GM18499 (cell line): ENCODE measurements around the gene COL11A1.
"Not testable (repeated sequence)": the region's sequence is repeated elsewhere in the genome, so short reads cannot be mapped to it uniquely, and the experiment has no call there.

Experiments used
- ATAC-seq: cut with Tn5 transposase; IDR thresholded peaks from one replicate; pipeline ENCODE4 v1.9.1; 2021; ENCODE audit warnings: moderate number of reproducible peaks; ENCODE audit not compliant: insufficient read depth, unreplicated experiment

COL11A1 gene

DNA sequence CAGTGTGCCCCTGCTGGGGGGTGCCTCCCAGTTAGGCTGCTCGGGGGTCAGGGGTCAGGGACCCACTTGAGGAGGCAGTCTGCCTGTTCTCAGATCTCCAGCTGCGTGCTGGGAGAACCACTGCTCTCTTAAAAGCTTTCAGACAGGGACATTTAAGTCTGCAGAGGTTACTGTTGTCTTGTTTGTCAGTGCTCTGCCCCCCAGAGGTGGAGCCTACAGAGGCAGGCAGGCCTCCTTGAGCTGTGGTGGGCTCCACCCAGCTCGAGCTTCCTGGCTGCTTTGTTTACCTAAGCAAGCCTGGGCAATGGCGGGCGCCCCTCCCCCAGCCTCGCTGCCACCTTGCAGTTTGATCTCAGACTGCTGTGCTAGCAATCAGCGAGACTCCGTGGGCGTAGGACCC, 175.0 kb downstream of the COL11A1 start:
- ATAC-seq, result not testable (repeated sequence)

DNA sequence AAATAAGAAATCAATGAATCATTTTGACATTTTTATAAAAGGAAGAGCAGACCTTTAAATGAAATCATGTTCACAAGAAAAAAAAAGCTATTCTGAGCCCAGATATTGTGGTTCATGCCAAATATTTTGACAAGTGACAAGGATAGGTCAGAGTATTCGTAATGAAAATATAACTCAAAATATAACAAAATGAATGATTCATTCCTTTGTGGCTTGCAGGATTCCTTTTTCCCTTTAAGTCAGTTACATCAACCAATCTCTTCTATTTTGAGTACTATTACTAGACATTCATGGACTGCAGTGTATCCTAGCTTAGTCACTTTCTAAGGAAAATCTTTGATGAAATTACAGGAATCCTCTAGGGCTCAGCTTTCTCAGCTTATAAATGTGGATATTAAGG, 188.7 kb downstream of the COL11A1 start:
- ATAC-seq, result no peak

DNA sequence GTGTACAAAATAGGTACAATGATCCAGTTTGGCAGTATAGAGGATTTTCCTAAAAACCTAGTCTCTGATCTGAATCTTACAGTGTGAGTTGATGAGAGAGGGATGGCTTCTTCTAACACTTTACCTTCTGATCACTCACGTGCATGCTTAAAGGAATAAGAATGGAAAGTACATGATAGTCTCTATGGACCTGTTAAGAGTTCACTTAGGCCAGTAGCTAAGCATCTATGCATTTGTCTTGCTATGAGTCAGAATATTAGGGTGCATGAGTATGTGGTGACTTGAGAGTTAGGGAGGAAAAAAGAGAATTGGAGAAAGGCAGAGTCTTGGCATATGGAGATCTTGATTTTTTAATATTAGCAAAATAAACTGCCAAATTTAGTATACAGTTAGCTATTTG, 206.3 kb downstream of the COL11A1 start:
- no peak for ATAC-seq

DNA sequence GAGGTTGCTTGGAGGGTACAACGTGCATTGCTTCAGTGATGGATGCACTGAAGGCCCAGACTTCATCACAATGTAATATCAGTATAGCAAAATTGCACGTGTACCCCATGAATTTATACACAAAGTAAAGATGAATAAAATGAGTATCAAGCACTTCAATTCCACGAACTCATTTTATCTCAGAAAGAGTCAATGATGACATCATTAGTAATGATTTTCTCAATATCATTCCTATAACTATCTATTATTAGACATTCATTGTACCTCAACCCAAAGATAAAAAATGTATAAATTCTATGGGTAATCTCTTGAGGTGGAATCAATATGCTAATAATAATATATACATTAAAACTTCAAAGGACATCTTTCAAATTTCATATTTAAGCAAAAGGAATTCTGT, 208.4 kb downstream of the COL11A1 start:
- no peak for ATAC-seq

DNA sequence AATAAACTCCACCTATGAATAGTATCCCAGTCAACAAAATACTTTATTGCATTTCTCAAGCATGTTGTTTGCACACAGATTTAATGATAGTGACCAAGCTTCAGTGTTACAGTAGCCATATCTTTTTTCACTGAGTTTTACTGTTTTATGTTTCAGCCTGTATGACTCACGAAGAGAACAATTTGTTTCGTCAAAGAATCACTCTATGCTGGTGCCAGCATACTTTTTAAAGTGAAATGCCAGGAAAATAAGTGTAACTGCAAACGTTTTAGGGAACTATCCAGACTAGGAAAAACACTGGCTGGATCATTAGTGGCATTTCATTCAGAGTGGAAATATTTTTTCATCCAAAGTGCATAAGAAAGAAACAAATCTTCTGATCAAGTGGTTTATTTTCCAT, 210.8 kb downstream of the COL11A1 start:
- ATAC-seq, result no peak

DNA sequence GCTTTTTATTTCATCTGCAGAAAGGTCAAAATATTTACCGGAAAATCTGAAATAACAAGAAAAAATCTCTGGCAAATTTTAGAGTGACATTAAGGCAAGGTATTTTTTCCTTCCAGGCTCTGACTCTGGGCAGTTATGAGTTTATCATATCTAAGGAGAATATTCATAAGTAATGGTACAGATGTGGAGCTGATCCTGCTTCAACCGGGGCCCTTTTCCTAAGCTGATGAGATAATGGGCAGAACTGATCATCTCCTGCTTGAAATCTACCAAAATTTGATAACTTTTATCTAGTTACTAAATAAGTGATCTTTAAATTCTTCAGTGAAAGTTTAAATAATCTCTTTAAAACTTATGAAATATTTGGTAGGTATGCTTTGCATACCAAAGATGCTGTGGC, 211.6 kb downstream of the COL11A1 start:
- no peak for ATAC-seq

DNA sequence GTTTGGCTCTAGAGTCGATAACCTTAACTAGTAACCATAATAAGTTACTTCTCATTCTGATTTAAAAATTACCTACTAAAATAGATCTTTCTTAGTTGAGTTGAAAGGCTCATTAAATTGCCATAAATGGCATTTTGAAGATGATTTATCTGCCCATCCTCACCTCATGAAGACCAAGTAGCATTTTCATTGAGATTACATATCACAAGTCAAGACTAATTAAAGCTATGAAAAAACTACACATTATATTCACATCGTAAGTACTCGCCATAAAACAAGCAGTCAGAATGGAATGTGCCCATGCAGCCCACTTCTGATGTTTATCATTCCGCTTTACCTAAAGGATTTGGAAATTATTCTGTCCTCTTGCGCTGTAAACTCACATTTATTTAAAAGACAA, 212.0 kb downstream of the COL11A1 start:
- no peak for ATAC-seq

DNA sequence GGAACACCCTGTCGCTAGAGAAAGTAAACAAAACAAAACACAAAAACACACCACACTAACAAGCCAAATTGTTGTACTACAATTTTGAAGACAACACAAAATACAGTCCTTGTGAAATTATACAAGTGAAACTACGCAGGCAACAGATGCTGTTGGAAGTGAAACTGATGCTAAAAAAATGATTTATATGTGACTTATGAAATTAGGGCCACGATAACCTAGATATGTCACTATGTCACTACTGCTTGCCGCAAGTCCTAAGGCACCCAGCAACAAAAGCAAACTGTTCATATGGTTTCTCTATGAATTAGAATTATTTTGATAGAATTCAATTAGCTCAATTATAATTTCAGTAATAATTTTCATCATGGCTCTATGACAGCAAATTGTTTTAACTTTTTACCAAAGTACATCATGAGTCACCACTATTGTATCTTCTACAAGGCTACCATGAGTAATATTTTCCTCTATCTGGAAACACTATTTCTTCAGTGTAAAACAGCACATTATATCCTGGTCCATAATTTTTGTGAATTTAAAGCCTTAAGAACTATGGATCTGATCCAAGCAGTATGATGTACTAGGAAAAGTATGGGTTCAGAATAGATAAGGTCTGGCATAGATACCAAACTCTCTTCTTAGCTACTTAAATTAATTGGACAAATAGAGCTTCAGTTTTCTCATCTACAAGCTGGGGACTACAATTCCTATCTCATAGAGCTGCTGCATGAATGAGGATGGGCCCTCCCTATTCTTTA, 216.3 kb downstream of the COL11A1 start:
- ATAC-seq, result no peak

DNA sequence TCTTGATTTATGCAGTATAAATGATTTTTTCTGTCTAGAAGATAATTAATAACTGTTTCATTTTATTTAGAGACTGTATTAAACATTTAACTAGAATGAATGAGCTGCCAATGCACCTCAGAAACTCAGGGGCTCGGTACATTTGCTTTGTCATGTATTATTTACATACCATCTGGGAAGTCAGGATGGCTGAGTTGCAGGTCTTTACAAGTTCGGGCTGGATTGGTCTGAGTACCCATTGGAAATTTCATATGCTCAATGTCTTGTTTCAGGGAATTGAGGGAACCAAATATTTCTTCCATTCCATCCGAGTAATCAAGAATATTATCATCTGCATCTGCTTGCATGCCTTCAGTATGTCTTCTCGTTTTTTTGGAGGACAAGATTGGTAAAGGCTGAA, 221.7 kb downstream of the COL11A1 start:
- ATAC-seq, result no peak

DNA sequence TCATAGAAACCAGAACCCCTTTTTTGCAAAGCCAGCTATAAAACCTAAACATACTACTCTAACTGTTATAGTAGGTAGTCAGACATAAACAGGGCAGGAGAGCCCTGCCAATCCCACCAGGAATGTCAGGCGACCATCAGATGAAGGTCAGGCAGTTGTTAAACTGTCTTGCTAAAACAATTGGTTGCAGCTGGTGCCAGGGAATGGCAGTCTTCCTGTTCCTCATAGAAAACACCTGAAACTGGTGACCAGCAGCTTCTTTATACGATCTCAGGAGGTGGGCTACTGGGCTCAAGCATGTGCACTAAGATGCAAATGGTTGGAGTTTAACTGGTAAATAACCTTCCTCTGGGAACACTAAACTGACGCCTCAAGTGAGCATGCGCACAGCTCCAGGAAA, 224.1 kb downstream of the COL11A1 start:
- ATAC-seq, result no peak

DNA sequence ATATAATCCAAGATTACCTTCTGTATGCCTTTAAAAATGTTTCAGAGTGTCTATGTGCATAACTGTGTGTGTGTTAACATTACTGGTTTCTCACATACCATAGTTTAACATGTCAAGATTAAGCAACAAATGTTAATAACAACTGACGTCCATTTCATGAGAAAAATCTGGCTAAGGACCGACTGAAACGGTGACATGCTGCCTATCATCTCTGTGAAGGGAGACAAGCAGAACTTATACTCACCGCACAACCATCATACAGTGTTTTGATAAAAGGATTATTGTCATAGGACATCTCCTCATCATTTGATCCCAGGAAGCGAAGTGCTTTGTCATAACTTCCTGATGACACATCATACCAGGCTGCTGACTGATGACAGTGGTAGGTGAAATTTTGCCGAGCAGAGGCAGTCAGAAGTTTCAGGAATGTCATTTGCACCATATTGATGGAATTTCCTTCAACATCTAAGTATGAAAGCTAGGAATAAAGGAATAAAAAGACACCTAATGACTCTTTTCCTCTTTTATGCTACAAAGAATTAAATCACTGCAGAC, 228.8 kb downstream of the COL11A1 start:
- no peak for ATAC-seq

DNA sequence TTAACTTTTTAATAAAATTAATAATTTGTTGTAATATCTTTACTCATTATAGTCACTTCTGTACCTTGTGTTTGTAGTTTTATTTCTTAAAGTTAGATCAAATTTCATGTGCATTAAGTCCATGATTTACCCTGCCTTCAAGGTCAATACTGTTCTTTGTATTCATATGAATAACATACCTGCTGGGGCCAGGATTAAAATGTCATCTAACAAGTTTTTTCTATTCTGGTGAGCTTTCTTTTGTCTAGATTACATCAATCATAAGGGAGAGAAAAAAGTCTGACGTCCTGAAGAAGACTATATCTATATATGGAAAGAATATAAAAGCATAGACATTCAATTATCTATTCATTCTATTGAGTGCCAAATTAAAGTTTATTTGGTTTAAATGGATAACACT, 232.6 kb downstream of the COL11A1 start:
- no peak for ATAC-seq

DNA sequence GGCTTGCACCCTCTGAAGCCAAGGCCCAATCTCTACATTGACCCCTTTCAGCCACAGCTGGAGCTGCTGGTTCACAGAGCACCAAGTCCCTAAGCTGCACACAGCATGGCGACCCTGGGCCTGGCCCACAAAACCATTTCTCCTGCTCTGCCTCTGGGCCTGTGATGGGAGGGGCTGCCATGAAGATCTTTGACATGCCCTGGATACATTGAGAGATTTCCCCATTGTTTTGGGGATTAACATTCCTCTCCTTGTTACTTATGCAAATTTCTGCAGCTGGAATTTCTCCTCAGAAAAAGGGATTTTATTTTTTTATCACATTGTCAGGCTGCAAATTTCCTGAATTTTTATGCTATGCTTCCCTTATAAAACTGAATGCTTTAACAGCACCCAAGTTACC, 235.8 kb downstream of the COL11A1 start:
- no peak for ATAC-seq

DNA sequence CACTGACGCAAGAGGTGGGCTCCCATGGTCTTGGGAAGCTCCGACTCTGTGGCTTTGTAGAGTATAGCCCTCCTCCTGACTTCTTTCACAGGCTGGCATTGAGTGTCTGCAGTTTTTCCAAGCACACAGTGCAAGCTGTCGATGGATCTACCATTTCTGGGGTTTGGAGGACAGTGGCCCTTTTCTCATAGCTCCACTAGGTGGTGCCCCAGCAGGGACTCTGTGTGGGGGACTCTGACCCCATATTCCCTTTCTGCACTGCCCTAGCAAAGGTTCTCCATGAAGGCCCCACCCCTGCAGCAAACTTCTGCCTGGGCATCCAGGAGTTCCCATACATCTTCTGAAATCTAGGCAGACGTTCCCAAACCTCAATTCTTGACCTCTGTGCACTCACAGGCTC, 236.2 kb downstream of the COL11A1 start:
- ATAC-seq, result no peak

DNA sequence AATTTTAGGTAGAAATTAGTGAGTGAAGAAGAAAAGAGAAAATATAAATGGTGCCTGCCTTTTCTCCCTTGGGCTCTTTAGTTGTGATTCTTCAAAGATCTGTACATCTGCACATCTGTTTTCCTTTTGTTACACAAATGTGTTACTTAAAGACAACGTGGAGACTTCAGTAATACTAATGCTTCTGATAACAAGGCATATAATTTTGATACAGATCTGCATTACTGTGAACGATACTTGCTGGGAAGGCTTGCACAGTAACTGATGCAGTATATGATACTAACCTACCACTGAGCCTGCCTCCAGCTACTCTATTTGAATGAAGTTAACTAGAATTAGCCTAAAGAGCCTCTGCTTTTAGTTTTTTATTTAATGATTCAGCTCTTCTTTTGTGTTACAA, 244.6 kb downstream of the COL11A1 start:
- no peak for ATAC-seq

DNA sequence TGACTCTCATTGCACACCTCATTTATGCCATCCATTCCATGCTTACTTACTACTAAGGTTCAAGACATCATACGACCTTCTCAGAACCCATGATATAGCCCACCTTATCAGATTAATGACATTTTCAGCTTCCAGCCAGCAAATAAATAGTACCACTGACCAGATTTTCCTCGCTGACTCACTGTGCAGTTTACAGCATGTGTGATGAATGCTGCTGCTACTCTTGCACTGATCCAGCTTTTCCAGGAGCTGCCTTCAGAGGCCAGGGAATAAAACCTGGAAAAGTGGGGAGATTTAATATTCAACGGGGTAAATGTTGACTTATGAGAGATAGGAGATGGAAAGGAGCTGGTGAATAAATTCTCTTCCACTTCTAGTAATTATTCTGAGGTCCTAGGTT, 247.1 kb downstream of the COL11A1 start:
- ATAC-seq, result no peak

DNA sequence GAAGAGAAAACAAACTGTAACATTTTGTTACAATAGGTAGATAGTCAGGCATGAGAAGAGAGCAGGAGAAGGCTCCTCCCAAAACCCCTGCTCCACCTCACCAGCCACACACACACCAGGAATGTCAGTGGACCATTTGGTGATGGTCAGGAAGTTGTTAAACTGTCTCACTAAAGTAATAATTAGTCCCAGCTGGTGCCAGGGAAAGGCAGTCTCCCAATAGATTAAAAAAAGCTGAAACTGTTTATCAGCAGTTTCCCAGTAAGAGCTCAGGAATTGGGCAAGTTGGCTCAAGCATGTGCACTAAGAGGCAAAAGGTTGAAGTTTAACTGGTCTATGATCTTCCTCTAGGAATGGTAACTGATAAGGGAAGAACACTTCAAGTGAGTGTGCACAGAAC, 249.6 kb downstream of the COL11A1 start:
- ATAC-seq, result no peak

DNA sequence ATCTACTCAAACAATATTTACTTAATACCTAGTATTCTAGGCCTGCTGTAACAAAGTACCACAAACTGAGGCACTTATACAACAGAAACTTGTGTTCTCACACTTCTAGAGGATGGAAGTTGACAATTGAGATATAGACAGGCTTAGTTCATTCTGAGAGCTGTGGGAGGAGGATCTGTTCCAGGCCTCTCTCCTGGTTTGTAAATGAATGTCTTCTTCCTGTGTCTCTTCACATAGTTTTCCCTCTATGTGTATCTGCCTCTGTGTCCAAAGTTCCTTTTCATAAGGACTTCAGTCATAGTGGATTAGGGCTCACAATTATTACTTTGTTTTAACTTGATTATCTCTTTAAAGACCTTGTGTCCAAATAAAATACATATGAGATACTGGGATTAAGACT, 251.1 kb downstream of the COL11A1 start:
- ATAC-seq, result no peak

DNA sequence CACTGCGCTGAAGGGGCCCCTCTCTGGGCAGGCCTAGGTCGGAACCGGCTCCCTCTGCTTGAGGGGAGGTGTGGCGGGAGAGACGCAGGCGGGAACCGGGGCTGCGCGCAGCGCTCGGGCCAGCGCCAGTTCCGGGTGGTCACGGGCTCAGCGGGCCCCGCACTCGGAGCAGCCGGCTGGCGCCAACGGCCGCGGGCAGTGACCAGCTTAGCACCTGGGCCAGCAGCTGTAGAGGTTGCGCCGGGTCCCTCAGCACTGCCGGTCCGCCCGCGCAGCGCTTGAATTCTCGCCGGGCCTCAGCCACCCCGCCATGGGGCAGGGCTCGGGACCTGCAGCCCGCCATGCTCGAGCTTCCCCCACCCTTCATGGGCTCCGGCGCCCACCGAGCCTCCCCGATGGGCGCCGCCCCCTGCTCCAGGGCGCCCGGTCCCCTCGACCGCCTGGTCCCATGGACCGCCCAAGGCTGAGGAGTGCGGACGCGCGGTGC, 254.6 kb downstream of the COL11A1 start:
- no peak for ATAC-seq

DNA sequence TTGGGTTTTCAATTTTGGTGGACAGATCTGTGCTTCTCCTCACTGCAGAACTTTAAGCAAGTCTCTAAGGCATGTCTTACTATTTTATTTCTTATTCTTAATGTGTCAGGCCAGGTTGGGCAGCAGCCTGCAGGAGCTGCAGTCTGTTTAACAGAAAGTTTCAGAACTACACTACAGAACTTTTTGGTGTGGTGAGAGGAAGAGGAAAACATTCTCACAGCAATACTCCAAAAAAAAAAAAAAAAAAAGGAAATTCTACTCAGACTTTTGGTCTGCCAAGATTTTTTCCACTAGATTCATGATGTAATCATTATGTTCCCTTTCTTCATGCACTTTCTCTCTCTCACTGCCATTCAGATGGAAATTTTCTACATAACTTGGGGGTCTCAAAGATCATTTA, 255.2 kb downstream of the COL11A1 start:
- no peak for ATAC-seq

DNA sequence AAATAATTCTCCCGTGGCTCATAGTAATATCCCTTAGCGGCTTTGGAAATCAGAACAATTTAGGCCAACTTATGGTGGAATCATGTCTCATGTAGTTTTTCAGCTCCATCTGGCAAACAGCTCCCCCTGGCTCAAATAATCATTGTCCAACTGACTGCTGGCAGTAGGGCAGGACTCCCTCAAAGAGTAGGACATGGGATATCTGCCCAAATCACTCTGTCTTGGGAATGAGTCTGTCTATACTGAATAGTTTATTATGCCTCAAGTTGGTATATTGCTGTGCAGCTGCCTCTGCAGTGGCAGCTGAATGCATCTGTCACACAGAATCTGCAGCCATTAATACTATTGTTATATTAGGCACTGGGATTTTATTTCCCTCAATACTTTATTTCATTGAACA, 255.7 kb downstream of the COL11A1 start:
- no peak for ATAC-seq

DNA sequence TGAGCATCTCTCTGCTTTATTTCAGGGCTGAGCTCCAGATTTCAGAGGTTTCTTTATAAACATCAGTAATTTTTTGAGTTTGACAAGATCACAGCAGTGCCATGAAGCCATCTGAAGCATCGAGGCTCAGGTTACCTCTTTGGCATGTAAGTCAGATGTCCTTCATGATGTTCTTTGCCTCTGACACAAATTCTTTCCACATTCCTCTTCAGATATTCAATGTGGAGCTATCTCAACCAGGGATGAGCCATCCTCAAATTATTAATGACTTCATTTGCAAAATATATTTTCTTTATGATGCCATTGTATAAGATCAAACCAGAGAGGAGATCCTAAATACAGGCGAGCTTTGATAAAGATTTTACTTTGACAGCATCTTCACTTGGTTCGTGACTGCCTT, 256.7 kb downstream of the COL11A1 start:
- ATAC-seq, result no peak
